Activated CD4-positive, alpha-beta T cell treated with anti-CD3 and anti-CD28 coated beads for 36 hours (primary cell): ENCODE data around the gene RFX4. TPM values are rescaled to one million over a fixed set of nuclear protein-coding genes. Genes with fewer than 3 reads are reported as not detected.

ENCODE experiments used
- ATAC-seq: fragments of 200-7000 bp; cut with Tn5 transposase; one replicate; pipeline ENCODE4 v1.10.0; 2021; ENCODE audit warnings: mild to moderate bottlenecking, moderate library complexity
- CTCF ChIA-PET: fragments of 350-600 bp; sonication (Branson Sonifier 250); formaldehyde crosslinking; loops from one replicate; lab custom pipeline; 2021; ENCODE audit warnings: antibody characterized with exemption; lab: Charles Lee
- POLR2A ChIA-PET: fragments of 350-600 bp; sonication (Branson Sonifier 250); formaldehyde crosslinking; loops from one replicate; lab custom pipeline; 2021; ENCODE audit warnings: antibody characterized with exemption, inconsistent platforms; lab: Charles Lee
- DNase-seq: peaks from one replicate; pipeline ENCODE4 v3.0.0-alpha.2; 2020
- H3K27ac Mint-ChIP-seq: one replicate; pipeline ENCODE4 v1.8.0; 2021; ENCODE audit warnings: mixed read lengths
- H3K27me3 Mint-ChIP-seq: one replicate; pipeline ENCODE4 v1.8.0; 2021; ENCODE audit warnings: mixed read lengths
- H3K36me3 Mint-ChIP-seq: one replicate; pipeline ENCODE4 v1.8.0; 2021; ENCODE audit warnings: low read depth, mixed read lengths
- H3K4me1 Mint-ChIP-seq: one replicate; pipeline ENCODE4 v1.8.0; 2021; ENCODE audit warnings: mixed read lengths
- H3K4me3 Mint-ChIP-seq: one replicate; pipeline ENCODE4 v1.8.0; 2021; ENCODE audit warnings: mild to moderate bottlenecking, moderate library complexity, mixed read lengths
- H3K9me3 Mint-ChIP-seq: one replicate; pipeline ENCODE4 v1.8.0; 2021; ENCODE audit warnings: low read depth, mixed read lengths
- intact Hi-C, 2 experiments: fragments of 100-400 bp; cut with DNase I in 1 of 2; cut with micrococcal nuclease in 1 of 2; formaldehyde crosslinking; loops; one replicate each; pipeline versions ENCODE4 v1.14.2 to v1.15.1; 2022 to 2024; cut with DNase I, micrococcal nuclease
- total RNA-seq, 2 experiments: library from RNA; stranded (reverse); gene quantifications; one replicate each; pipeline ENCODE4 v1.2.3, GENCODE V29; 2021

Gene RFX4
- total RNA-seq, 2 experiments from 2014 or later, result not detected

DNA sequence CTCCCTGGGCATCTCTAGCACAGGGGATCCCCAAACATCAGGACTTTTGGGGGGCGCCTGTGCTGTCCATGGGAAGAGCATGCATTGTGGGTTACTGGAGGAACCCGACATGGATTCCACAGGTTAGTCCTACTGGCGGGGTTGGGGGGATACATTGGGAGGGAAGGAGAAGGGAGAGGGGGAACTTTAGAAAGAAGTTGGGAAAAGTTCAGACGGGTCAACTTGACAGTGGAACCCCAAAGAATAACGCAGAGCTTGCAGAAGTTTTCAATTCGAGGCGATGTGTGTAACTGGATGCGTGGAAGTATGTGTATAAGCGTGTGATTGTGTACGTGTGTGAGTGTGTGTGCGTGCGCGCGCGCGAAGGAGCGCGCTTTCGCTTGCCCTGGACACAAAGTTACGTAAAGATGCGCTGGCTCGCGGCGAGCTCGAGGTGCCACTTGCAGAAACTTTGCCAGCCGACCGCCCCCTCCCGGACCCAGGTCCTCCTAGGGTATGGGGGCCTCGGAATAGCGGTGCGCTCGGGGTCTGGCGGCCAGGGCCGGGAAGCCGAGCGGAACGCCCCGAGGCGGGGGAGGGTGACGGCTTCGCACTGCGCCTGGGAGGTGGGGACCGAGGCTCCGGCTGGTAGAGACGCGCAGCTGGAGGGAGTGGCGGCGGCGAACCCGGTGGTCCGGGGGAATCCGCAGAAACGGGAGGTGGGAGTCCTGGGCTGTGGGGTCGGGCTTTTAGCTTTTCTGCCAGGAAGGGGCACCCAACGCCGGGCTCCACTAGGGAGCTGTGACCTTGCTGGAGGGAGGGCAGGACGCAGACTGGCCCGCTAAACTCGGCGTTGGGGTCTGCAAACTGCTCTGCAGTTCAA is 669 bp downstream of the RFX4 start:
- peaks cover 31% of the 10 kb centered on the region for H3K4me1 Mint-ChIP-seq
- CTCF ChIA-PET, result interaction anchor here (0.6 to 0.7 kb wide), 3 partner anchors 197 to 437 kb away, joined by 3 read pairs; no protein-coding TSS in a partner anchor
- H3K36me3 Mint-ChIP-seq, result no peaks in the 10 kb centered on the region
- intact Hi-C loops, result loop anchor here (5.0 to 10.0 kb wide), 2 partner anchors 334 to 341 kb away; no protein-coding TSS in a partner anchor
- H3K4me3 Mint-ChIP-seq, result peak overlapping the region; percentile 62
- ATAC-seq (peak; percentile 48), DNase-seq (peak; percentile 53)
- POLR2A ChIA-PET, result no interaction called here
- no peaks in the 10 kb centered on the region for H3K9me3 Mint-ChIP-seq
- peaks cover 78% of the 10 kb centered on the region for H3K27me3 Mint-ChIP-seq
- no peak overlapping the region for H3K27ac Mint-ChIP-seq

DNA sequence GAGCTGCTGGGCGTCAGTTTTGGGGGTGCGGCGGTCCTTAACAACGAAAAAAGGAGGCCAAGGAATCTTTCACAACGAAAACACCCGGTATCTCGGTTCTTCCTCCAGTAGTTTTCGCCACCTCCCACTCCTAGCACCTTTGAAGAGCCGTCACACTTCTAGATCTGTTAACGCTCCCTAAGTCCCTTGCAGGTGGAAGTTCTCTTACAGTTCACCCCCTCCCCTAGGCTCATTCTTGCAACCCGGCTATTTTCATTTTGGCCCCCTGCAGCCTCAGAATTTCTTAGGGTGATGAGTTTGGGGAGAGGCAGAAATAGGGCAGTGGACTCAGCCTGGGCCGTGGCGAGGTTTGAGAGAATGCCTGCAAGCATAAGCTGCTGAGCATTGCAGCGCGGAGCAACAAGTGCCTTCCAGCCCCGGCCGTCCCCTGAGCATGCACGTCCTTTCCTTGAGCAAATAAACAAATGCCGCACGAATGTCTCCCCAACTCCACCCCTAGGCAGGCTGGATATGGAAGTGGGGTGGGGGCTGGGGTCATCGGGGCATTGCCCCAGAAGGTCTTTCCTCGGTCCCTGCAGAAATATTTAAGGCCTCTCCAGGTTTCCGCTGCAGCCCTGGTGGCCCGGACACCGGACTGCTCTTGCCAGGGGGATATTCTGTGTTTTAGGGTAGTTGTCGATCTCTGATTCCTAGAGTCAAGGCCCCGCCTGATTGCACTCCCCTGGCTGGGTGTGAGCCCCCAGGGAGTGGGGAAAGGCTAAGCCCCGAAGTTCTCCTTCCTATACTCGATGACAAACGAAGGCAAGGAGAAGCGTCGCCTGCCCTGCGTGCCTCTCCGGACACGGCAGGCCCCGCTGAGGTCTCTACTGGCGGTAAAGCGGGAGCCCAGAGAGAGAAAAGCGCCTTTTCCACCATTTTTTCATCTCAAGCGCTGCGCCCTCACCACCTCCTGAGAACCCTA is 1.6 kb downstream of the RFX4 start:
- Mint-ChIP-seq H3K36me3 (no peaks in the 10 kb centered on the region), H3K4me1 (peaks cover 31% of the 10 kb centered on the region), H3K9me3 (no peaks in the 10 kb centered on the region), H3K4me3 (peak overlapping the region; percentile 62), H3K27me3 (peaks cover 78% of the 10 kb centered on the region), H3K27ac (no peak overlapping the region)
- ChIA-PET POLR2A (no interaction called here), CTCF (no interaction called here)
- DNase-seq (peak; percentile 25), ATAC-seq (no peak)
- intact Hi-C loops, result loop anchor here (5.0 to 10.0 kb wide), 2 partner anchors 333 to 340 kb away; no protein-coding TSS in a partner anchor

DNA sequence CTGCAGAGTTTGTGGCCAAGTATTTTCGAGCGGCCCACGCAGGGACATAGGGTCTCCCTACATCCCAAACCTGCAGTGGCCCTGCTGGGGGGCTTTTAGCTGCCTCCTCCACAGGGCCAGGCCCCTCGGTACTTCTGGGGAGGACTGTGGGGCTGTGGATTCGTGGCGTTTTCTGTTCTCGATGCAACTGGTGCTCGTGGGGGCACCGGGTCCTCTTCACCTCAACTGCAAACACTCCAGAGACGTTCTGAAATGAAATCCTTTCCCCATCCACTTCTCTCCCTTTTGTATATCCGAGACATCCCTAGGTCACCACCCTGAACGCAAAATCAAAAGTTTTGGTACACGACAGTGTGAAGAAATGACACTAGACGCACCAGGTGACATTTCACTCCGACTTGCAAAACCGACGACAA is 2.3 kb downstream of the RFX4 start:
- H3K4me3 Mint-ChIP-seq, result no peak overlapping the region
- intact Hi-C loops, result loop anchor here in 1 of 2 experiments (10.0 kb wide), 1 partner anchor 340 kb away; no protein-coding TSS in a partner anchor
- H3K27me3 Mint-ChIP-seq, result peaks cover 78% of the 10 kb centered on the region
- H3K27ac Mint-ChIP-seq, result no peak overlapping the region
- no peak for DNase-seq
- ChIA-PET CTCF (no interaction called here), POLR2A (no interaction called here)
- H3K36me3 Mint-ChIP-seq, result no peaks in the 10 kb centered on the region
- ATAC-seq, result no peak
- H3K4me1 Mint-ChIP-seq, result peaks cover 29% of the 10 kb centered on the region
- H3K9me3 Mint-ChIP-seq, result no peaks in the 10 kb centered on the region

DNA sequence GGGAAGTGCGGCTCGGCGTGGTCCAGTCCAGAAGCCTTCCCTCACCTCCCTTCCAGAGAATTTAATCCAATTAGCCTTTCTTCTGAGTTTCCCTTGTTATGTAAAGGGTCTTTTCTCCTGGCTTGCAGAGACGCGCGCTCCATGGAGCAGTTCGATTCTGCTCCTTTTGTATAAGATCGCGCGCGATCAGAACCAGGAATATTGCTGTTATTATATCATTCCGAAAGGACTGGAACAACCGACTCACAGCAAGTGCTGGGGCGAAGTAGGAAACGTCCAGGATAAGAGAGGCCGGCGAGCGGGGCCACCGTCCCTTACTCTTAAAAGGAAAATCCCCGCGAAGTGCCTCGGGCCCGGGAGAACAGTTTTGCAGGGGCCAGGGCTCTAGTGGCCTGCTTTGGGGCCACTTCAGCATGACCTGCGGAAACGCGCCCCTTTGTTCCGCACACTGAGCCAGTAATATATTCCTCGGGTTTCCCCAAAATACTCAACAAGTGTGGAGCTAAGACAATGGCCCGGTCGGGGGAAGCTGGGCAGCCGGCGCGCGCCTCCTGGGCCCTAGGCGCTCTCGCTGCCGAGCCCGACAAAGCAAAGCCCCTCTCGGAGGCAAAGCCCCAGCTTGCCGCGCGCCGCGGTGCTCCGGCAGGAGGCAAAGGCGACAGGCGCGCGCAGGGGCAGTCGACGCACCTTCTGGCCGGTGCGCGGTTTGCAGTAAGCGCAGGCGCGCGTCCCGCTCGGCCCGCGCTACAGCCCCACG is 2.9 kb downstream of the RFX4 start:
- no peak overlapping the region for H3K27ac Mint-ChIP-seq
- no peaks in the 10 kb centered on the region for H3K9me3 Mint-ChIP-seq
- POLR2A ChIA-PET, result no interaction called here
- H3K4me1 Mint-ChIP-seq, result peaks cover 28% of the 10 kb centered on the region
- CTCF ChIA-PET, result no interaction called here
- DNase-seq (peak; percentile 38), ATAC-seq (no peak)
- no peak overlapping the region for H3K4me3 Mint-ChIP-seq
- no peaks in the 10 kb centered on the region for H3K36me3 Mint-ChIP-seq
- peaks cover 77% of the 10 kb centered on the region for H3K27me3 Mint-ChIP-seq
- intact Hi-C loops, result loop anchor here in 1 of 2 experiments (10.0 kb wide), 1 partner anchor 339 kb away; no protein-coding TSS in a partner anchor

DNA sequence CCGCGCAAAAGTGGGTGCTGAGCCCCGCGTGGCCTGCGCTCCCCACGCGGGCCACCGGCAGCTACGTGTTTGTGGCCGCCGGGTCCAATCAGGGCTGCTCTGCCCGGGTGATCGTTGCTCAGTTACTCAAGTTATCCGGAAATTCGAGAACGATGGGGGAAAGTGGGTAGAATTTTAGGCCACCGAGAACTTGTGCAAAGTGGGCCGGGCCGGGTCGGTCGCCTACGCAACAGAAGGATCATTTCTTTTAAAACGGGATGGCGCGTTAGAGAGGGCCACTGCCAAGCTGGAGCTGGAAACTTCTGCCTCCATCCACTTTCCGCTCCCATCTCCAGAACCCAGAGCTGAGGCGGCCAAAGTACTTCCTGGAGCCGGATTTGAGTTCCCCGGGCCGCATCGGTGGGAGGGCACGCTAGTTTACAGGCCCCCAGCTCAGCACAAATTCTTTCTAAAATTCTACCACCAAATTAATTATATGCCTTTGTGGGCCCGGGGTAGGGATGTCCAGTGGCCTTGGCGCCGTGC is 3.5 kb downstream of the RFX4 start:
- DNase-seq (no peak), ATAC-seq (no peak)
- Mint-ChIP-seq H3K9me3 (no peaks in the 10 kb centered on the region), H3K36me3 (no peaks in the 10 kb centered on the region), H3K4me3 (no peak overlapping the region), H3K27me3 (peaks cover 72% of the 10 kb centered on the region), H3K4me1 (peaks cover 28% of the 10 kb centered on the region), H3K27ac (no peak overlapping the region)
- POLR2A ChIA-PET, result no interaction called here
- CTCF ChIA-PET, result no interaction called here
- intact Hi-C loops, result loop anchor here in 1 of 2 experiments (10.0 kb wide), 1 partner anchor 338 kb away; no protein-coding TSS in a partner anchor

DNA sequence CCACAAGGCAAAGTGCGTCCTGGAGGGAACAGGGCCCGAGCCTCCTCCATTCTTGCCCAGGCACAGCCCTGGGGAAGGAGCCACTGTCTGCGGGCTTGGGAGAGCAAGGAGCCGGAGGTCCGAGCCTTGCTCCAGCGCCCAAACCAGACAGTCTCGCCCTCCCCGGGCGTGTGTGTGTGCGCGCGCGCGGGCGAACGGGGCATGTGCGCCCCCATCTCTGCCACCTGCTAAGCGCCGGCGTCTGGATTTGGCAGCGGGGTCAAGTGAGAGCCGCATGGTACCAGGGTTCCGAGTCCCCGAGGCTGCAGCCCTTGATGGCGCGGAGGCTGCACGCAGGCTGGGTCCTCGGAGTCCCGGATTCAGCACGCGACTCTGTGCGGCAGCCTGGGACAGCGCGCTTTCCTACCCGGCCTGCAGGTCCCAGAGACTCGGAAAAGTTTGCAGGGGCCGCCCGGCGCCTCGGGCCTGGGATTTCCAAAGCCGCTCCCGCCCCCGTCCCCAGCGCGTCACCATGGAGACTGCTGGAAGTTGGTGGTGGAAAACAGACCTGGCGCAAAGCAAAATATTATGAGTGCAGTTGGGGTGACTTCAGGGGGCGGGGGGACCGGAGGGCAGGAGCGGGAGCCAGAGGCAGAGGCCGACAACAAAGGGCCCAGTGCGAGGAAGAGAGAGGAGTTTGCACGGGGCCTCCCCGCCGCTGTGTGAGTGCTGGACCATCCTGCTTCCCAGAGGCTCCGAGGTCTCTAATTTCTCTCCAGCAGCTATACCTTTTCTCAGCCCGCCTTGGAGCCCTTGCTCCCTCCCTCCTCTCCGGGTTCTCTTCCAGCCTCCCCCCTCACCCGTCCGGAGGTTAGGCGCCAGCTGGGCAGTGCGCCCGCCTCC is 4.2 kb downstream of the RFX4 start:
- CTCF ChIA-PET, result no interaction called here
- POLR2A ChIA-PET, result no interaction called here
- no peaks in the 10 kb centered on the region for H3K36me3 Mint-ChIP-seq
- DNase-seq (peak; percentile 6), ATAC-seq (no peak)
- H3K4me3 Mint-ChIP-seq, result no peak overlapping the region
- no peak overlapping the region for H3K27ac Mint-ChIP-seq
- no peaks in the 10 kb centered on the region for H3K9me3 Mint-ChIP-seq
- peaks cover 26% of the 10 kb centered on the region for H3K4me1 Mint-ChIP-seq
- intact Hi-C loops, result loop anchor here in 1 of 2 experiments (10.0 kb wide), 1 partner anchor 338 kb away; no protein-coding TSS in a partner anchor
- H3K27me3 Mint-ChIP-seq, result peaks cover 74% of the 10 kb centered on the region

DNA sequence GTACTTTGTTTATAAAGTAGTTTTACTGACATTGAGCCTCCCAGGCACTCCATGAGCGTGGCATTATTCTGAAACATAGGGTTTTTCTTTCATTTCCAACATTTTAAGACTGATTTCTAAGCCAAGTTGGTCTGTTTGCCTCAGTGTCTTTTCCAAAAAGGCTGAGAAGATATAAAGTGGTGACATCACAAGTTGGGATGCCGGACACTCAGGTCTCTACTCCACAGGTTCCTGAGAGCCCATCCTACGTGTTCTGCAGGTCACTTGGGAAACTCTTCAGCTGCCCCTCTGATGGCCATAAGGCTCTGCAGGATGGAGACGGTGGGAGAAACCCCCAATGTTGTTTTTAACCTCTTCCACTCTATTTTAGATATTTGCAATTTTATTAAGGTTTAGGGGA is 6.0 kb downstream of the RFX4 start:
- DNase-seq (no peak), ATAC-seq (no peak)
- peaks cover 74% of the 10 kb centered on the region for H3K27me3 Mint-ChIP-seq
- intact Hi-C loops, result loop anchor here in 1 of 2 experiments (10.0 kb wide), 1 partner anchor 336 kb away; no protein-coding TSS in a partner anchor
- no peak overlapping the region for H3K27ac Mint-ChIP-seq
- H3K9me3 Mint-ChIP-seq, result no peaks in the 10 kb centered on the region
- no peaks in the 10 kb centered on the region for H3K36me3 Mint-ChIP-seq
- ChIA-PET CTCF (no interaction called here), POLR2A (no interaction called here)
- H3K4me3 Mint-ChIP-seq, result no peak overlapping the region
- H3K4me1 Mint-ChIP-seq, result peaks cover 19% of the 10 kb centered on the region

DNA sequence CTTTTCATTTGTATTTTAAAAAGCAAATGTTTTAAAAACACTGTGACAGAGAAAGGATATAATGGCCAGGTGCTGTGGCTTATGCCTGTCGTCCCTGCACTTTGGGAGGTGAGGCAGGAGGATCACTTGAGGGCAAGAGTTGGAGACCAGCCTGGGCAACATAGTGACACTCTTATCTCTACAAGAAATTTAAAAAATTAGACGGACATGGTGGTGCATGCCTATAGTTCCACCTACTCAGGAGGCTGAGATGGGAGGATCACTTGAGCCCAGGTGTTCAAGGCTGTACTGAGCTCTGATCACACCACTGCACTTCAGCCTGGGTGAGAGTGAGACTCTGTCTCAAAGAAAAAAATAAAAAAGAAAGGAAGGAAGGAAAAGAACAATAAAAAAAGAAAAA is 7.8 kb downstream of the RFX4 start:
- peaks cover 13% of the 10 kb centered on the region for H3K4me1 Mint-ChIP-seq
- no peak overlapping the region for H3K27ac Mint-ChIP-seq
- H3K27me3 Mint-ChIP-seq, result peaks cover 64% of the 10 kb centered on the region
- ATAC-seq (no peak), DNase-seq (no peak)
- intact Hi-C loops, result no loop called here
- H3K9me3 Mint-ChIP-seq, result no peaks in the 10 kb centered on the region
- no peaks in the 10 kb centered on the region for H3K36me3 Mint-ChIP-seq
- ChIA-PET POLR2A (no interaction called here), CTCF (no interaction called here)
- no peak overlapping the region for H3K4me3 Mint-ChIP-seq

DNA sequence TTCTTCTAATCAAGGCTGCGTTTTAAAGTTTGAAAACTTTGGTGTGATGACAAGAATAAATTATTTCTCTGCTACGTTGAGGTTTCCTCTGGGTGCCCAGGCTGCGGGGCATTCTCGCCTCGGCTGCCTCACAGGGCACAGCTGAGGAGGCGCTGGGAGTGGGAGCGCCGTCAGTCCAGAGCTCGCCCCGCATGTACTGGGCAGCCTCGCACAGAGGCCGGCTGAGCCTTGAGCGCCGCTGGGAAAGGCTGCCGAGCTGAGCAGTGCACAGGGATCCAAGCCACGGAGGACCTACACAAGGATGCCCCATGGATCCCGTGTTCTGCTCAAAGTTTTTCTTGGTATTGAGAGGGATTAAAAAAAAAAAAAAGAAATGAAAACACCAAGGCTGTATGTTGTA is 11.6 kb downstream of the RFX4 start:
- ATAC-seq (no peak), DNase-seq (no peak)
- Mint-ChIP-seq H3K36me3 (no peaks in the 10 kb centered on the region), H3K4me1 (peaks cover 10% of the 10 kb centered on the region), H3K27ac (no peak overlapping the region), H3K4me3 (no peak overlapping the region), H3K9me3 (no peaks in the 10 kb centered on the region), H3K27me3 (peaks cover 41% of the 10 kb centered on the region)
- ChIA-PET POLR2A (no interaction called here), CTCF (no interaction called here)
- intact Hi-C loops, result no loop called here

DNA sequence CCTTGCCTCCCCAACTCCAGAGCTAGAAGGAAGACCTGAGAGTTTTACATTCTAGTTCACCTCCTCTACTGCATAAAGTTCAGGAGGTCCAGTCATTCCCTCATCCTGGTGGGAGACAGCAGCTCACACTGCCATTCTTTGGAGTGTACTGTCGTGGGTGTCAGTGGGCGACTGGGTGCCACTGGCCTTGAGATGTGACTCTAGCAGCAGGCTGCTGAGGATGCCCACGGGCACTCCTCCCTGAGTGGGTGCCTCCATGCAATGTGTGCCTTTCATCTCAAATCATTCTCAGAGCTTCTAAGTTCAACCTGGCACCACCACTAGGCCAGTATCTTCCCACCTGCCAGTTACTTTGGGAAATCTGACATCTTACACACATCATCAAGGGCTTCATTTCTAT is 12.5 kb downstream of the RFX4 start:
- intact Hi-C loops, result no loop called here
- ChIA-PET CTCF (no interaction called here), POLR2A (no interaction called here)
- H3K9me3 Mint-ChIP-seq, result no peaks in the 10 kb centered on the region
- no peak overlapping the region for H3K27ac Mint-ChIP-seq
- no peaks in the 10 kb centered on the region for H3K36me3 Mint-ChIP-seq
- peaks cover 10% of the 10 kb centered on the region for H3K4me1 Mint-ChIP-seq
- H3K4me3 Mint-ChIP-seq, result no peak overlapping the region
- ATAC-seq (no peak), DNase-seq (no peak)
- H3K27me3 Mint-ChIP-seq, result peaks cover 36% of the 10 kb centered on the region
